HG02623 (cell line): ENCODE results near the gene TMEM151A.
A peak's percentile ranks its signal among the peaks of the same experiment; 100 is the strongest.

Experiments
- ATAC-seq: cut with Tn5 transposase; IDR thresholded peaks from one replicate; pipeline ENCODE4 v1.9.1; 2021; ENCODE audit warnings: moderate library complexity; ENCODE audit not compliant: unreplicated experiment

Gene TMEM151A

DNA sequence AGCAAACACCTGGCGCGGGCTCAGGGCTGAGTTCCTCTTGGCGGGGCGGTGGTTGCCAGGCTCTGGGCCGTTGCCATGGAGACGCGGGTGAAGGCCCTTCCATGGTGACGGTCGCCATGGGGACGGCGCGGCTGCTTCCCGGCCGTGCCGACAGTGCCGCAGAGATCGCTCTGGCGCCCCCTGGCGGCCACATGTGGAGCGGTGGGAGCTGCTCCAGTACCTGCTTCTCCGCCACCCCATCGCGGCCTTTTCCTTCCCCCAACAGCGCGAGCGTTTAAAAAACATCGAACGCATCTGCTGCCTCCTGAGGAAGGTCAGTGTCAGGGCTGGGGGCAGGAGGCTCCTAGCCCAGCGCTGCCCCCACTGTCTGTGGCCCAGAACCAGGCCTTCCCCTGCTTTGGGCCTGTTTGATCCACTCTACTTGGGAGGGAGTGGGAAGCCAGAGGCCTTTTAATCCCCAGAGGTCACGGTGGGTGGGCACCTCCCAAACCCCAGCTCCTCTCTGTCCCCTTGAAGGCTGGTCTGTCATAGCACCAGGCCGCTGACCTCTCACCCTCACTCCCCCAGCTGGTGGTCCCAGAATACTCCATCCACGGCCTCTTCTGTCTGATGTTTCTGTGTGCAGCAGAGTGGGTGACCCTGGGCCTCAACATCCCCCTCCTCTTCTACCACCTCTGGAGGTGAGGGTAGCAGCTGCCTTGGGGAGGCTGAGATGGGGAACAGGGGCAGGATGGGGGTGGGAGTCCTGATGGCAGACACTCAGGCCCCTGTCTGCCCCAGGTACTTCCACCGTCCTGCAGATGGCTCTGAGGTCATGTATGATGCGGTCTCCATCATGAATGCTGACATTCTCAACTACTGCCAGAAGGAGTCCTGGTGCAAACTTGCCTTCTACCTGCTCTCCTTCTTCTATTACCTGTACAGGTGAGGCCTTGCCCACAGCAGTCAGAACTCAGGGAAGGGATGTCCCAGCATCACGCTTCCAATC is 8.9 kb upstream of the TMEM151A start:
- peak; percentile 84 for ATAC-seq

DNA sequence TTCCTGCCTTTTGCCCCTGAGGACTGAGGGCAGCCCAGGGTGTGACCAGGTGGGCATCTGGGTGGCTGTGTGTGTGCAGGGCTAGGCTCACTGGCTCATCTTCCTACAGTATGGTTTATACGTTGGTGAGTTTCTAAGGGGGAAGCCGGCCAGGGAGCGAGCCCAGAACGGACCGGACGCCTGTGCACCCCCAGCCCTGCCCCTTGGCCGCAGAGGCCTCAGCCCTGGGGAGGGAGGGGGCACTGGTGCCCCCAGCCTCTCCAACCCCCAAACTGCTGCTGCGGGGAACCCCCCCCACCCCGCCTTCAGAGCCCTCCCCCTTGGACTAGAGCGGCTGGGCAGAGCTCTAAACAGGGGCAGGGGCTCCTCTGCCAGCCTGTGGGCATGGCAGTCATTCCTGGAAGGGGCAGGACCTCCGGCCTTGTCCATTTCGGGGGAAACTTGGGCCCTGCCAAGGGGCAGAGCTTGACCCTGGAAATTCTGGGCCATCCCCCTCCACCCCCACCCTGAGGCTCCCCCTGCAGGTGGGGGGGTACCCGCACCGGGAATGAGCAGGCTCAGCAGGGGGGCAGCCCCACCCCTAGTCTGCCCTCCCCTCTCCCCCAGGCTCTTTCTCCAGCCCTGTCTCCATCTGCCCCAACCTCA is 8.1 kb upstream of the TMEM151A start:
- no peak for ATAC-seq

DNA sequence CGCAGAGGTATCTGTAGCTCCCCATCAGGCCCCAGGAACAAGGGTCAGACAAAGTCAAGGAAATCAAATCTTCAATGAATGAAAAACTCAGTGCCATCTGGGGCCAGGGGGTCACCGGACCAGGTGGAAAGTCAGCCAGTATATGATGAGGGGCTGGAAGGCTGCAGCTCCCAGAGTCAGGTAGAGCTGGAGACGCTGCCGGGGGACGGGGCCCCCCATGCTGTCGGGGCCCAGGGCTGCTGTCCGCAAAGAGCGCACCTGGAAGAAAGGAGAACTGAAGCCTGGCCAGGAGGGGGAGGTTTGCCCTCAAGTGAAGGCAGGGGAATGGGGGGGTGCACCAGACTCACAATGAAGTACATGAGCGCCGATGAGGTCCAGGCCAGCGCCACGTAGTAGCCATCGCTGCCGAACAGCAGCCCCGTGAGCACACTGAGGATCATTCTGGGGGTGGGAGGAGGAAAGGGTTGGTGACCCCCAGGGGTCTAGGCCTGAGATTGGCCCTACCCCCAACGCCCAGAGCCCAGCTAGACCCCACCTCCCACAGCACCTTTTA is 7.1 kb upstream of the TMEM151A start:
- no peak for ATAC-seq

DNA sequence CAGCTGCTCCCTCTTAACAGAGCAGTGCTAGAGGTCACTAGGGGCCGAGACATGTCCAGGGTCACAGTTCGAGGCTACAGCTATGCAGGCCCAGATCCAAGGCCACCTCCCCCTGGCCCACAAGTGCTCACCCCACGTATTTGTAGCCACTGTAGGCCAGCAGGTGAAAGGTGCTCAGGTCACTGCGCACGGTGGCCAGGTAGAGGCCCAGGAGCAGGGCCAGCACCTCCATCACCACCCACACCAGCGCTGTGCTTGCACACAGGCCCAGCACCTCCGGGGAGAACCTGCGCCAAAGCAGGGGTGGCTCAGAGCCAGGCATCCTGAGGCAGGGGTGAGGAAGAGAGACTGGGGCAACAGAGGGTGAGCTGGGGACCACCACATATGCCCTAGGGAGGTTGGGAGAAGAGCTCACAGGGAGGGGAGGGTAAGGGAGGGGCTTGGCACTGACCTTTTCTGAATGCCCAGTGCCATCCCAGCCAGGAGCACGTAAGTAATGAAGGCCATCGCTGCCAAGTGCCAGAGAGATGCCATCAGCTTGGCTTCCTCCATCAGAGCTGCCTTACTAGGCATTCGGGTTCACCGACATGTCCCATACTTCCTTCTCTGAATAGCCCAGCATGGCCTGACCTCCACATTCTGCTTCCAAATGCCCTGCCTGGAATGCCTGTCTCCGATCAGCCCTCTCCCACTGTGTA is 6.3 kb upstream of the TMEM151A start:
- no peak for ATAC-seq

DNA sequence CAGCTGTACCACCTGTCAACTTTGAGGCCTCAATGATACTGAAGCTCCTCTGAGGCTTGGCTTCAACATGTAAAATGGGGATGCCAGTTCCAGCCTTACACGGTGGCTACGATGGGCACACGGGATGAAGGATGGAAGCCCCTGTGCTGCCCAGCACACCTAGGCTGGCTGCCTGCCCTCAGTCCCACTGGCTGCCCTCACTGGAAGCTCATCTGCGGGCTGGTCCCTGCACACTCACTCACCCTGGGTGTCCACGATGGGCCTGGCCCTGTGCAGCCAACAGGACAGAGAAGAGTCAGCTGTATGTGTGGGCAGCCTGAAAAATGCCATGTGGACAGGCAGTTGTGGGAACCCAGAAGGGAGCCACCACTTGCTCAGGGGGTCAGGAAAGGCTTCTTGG is 5.0 kb upstream of the TMEM151A start:
- no peak for ATAC-seq

DNA sequence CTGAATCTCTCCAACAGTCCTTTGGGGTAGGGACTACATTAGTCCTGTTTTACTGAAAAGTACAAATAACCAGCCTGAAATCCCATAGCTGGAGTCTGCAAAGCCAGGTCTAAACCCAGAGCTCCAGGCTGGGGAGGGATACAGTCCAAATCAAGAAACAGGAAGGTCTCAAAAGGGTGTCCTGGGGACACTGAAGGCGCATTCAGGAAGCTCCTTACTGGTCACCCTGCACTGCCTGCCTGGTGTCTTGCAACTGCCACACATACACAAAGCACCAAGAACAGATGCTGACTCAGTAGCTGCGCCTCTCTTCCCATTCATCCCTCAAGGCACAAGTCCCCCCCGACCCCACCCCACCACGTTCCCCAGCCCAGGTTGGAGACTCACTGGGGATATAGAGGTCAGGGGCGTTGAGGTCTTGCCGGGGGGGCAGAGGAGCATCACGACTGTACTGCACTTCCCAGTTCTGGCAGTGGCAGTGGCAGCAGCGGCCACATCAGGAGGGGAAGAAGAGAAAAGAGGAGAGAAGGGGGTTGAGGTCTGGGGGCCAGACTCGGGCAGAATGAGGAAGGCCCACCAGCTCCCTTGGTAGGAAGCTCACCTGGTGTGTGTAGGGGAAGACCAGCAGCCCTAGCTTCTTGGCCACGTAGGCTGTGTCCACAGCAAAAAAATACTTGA is 4.3 kb upstream of the TMEM151A start:
- ATAC-seq: no peak

DNA sequence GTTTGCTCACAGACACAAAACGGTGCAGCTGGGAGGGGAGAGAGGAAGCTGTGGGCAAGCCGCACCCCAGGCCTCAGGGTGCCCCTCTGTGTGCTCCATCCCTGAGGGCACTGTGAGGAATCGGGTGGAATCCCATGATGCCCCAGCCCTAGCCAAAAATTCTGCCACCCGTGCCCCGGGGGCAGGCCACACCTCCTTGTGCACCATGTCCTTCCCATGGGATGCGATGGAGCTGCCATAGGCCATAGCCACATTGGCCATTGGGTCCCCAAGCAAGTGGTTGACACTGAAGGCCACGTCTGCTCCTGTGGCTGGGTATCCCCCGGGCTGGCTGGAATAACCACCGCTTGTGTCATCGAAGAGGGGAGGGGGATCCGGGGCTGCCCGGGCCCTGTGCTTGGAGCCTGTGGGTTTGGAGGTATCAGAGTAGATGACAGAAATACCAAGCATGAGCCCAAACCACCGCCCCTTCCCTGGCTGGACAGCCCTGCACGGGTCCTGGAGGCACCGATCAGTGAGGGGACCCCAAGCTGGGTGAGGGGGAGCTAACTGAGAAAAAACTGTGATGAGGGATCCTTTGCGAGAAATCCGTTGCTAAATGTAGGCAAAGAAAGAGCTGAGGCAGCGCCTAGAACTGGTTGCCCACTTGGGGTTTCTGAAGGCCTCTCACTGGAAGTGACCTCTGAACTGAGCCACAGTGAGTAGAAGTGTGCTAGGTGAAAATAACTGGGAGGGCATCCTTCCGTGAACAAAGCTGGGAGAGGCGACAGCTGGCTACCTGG is 3.6 kb upstream of the TMEM151A start:
- no peak for ATAC-seq

DNA sequence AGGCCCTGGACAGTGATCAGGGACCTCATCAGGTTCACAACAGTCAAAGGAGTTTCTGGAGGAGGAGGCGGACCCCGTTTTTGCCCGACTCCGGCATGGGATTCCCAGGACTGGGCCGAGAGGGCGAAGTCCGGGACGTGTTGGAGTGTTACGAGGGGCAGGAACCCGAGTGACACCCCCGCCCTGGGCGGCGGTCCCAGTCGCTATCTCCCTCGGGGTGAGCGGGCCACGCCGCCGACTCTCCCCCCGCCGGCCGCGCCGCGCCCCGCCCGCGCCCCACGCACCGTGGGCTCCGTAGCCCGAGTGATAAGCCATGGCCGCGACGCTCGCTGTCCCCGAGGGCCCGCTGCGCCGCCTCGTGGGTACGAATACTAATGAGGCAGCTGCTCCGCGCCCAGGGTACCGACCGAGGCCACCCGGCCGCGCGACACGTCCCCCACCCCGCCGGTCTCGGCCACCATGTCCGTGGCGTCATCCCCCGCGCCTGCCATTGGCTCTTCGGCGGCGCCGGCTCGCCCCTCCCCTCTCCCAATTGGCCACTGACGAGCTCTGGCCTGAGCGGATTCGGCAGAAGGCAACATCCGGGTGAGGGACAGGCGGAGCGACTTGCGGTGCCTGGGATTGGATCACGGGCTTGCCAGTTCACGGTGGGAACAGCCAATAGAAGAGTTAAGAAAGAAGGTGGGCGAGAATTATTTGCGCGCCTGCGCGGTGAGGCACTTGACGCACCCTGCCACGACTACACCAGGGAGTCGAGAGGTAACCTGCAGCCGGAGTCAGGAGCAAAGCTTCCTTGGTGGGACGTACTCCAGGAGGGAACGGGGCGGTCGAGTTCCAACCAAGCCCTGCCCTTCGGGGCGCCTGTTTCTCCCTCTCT is 2.8 kb upstream of the TMEM151A start, which contains the start of gene YIF1A:
YIF1A (minus strand) TSS at position 473 of the 877 bp plus-strand sequence; CDS start at position 315, 158 bp downstream.
- ATAC-seq: peak; percentile 89

DNA sequence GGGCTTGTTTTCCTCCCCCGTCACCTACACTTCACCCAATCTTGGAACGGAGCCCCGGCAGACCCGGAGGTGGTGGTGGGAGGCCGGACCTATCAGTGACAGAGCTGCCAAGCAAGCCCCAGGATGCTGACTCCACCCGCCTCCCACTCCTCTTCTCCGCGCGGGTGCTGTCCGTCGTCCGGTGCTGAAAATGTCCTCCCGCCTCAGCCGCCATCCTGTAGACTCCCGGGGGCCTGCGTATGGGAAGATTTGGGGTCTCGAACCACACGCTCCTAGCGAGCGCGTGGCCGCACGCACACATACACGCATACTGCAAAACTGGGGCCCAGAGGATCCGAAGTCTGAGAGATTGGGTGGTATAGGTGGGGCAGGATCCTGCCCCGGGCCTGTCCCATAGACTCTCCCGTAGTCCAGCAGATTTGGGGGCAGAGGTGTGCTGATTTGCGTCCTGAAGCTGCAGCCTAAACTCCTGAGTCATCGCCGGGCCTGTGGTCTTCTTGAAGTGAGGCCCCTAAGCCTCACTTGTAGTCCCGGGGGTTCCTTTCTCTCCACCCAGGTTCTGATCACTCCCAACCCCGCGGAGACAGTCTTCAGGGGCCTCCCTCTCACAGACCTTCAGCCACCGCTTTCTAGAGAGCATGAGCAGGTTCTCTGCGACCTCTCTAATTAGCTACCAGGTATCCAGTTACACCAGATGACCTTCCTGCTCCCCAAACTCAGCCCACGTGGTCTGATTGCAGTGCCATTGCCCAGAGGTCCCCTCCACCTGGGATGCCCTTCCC is 2.0 kb upstream of the TMEM151A start:
- peak; percentile 28 for ATAC-seq

DNA sequence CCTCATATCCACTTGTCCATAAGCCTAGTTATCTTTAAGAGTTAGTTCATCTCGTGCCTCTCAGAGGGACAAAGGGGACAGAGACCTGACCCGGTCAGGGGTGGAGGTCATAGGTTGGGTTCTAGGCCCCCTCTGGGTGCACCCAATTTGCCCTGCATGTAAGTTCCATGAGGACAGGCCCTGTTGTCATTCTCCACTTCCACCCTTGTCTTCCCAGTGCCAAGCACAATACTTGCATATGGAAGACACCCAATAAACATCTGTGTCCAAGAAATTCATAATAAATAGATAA is 1.4 kb upstream of the TMEM151A start:
- ATAC-seq: no peak

DNA sequence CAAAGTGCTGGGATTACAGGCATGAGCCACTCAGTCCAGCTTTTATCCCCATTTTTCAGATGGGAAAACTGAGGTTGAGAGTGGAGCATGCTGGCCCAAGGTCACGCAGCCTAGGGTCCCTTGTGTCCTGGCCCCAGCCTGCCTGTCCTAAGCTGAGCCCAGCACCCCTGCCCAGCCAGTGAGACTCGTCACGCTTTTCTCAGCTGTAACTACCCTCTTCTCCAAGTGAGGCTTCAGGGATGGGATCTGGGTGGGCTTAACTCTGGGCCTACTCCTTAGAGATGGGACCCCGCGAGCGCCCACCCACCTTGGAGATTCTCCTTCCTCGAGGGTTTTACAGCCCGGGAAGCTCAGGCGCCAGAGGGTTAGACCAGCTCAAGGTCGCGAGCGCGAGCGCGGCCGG is 390 bp upstream of the TMEM151A start:
- ATAC-seq: no peak

DNA sequence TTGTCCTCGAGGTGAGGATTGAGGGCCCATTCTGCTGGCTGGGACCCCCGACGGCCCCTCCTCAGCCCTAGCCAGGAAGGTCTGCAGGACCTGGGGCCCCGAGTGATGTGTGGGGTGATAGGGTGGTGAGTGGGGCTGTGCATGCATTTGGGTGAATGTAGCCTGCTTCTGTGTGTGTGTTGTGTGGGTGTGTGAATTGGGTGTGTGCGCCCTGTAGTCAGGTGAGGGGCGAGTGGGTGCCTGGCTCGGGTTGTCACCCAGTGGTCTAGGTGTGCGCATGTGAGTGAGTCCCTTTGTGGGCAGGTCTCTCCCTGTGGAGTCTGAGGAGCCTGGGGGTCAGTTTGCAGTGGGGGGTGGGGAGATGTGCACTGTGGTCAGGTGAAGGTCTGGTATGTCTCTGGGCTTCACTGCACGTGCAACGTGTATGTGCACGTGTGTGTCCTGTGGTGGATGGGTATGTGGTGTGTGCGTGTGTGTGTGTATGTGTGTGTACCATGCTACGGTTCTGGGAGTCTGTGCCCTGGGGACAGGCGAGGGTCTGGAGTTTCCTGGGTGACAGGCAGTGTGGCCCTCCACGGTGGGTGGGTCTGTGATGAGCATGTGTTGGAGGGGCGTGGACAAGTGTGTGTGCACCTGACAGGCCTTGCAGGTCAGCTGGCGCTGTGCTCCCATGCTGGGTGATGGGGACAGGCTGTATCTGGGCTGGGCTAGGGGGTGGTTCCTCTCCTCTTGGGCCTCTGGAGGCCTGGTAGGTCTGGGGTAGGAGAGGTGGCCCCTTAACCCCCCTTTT is 1.0 kb downstream of the TMEM151A start:
- no peak for ATAC-seq

DNA sequence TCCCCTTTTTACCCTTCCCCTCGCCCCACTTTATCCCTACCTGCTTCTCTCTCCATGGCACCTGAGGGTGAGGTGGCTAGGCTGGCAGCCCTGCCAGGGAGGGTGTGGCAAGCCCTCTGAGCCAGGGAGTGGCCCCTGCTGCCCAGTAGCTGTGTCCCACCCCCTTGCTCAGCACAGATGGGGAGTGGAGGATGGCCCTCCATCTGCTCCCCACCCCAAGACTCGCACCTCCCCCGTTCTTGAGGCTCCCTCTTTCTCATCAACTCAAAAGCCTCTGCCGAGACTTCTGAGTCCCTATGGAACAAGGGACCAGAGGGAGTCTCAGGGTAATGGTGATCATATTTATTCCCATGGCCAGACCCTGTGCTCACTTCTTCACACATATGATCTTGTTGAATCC is 1.7 kb downstream of the TMEM151A start:
- ATAC-seq: no peak

DNA sequence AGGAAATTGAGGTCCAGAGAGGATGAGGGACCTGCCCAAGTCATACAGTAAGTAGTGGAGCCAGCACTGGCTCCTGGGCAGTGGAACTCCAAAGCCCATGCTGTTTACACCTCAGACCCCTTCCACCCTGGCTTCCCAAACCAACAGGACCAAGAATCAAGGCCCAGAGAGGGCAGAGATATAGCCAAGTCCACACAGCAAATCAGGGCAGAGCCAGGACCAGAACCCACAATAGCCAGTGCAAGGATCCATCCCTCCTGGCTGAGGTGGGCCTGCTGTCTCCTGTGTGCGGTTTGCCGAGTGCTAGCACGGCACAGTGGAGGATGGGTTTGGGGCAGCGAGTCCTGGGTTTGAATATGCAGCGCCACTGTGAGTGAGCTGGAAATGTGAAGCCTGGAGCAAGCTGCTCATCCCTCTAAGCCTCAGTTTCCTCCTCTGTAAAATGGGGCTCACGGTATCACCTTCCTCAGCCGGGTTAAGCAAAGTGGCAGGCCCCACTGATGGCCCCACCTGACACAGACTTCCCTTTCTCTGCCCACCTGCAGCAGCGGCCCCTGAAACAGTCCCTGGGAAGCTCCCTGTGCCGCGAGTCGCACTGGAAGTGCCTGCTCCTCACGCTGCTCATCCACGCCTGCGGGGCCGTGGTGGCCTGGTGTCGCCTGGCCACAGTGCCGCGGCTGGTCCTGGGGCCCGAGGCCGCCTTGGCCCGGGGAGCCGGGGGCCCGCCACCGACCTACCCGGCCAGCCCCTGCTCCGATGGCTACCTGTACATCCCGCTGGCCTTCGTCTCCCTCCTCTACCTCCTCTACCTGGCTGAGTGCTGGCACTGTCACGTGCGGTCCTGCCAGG is 2.3 kb downstream of the TMEM151A start:
- no peak for ATAC-seq

DNA sequence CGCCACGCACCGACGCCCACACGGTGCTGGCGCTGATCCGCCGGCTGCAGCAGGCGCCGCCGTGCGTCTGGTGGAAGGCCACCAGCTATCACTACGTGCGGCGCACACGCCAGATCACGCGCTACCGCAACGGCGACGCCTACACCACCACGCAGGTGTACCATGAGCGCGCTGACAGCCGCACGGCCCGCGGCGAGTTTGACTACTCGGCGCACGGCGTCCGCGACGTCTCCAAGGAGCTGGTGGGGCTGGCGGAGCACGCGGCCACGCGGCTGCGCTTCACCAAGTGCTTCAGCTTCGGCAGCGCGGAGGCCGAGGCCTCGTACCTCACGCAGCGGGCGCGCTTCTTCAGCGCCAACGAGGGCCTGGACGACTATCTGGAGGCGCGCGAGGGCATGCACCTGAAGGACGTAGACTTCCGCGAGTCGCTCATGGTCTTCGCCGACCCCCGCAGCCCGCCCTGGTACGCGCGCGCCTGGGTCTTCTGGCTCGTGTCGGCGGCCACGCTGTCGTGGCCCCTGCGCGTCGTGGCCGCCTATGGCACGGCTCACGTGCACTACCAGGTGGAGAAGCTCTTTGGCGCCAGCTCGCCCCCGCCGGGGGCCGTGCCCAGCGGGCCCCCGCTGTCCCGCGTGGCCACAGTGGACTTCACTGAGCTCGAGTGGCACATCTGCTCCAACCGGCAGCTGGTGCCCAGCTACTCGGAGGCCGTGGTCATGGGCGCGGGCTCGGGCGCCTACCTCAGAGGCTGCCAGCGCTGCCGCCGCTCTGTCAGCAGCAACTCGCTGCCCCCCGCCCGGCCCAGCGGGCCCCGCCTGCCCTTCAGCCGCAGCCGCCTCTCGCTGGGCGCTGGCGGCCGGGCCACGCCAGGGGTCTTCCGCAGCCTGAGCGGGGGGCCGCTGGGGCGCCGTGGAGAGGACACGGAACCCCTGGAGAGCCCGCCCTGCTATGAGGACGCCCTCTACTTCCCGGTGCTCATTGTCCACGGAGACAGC is 3.2 kb downstream of the TMEM151A start:
- ATAC-seq: no peak
